Pancreas (tissue), 10 donors: ENCODE measurements around the gene ZNF26. TPM values are rescaled to one million over a fixed set of nuclear protein-coding genes. Genes with fewer than 3 reads are reported as not detected.

ENCODE experiments used
- ATAC-seq, 4 donors: fragments of 200-7000 bp; cut with Tn5 transposase; one replicate each; pipeline versions ENCODE4 v1.8.0 to v1.9.1; 2020; ENCODE audit warnings: mild to moderate bottlenecking in 4 of 4, moderate library complexity in 4 of 4
- DNase-seq, 6 donors: peaks; one replicate each; pipeline ENCODE4 v3.0.0-alpha.2; 2020
- FAIRE-seq: peaks from 2 replicates; lab custom pipeline; 2012; peaks lifted over from hg19 to GRCh38; lab: Jason Lieb, UNC
- H3K27ac ChIP-seq, 4 donors: fragments of 200-600 bp; sonication (generic); 1 replicate in 3 of 4; 2 replicates in 1 of 4; pipeline versions ENCODE4 v1.5.0 to v1.8.0; 2020
- H3K27me3 ChIP-seq, 4 donors: fragments of 200-600 bp; one replicate each; pipeline ENCODE4 v1.8.0; 2021
- H3K36me3 ChIP-seq, 3 donors: fragments of 200-600 bp; sonication (generic) in 1 of 3; one replicate each; pipeline versions ENCODE4 v1.5.0 to v1.8.0; 2020 to 2021
- H3K4me1 ChIP-seq, 3 donors: fragments of 200-600 bp; one replicate each; pipeline ENCODE4 v1.8.0; 2021
- H3K4me3 ChIP-seq, 4 donors: fragments of 200-600 bp; sonication (generic) in 2 of 4; one replicate each; pipeline versions ENCODE4 v1.5.0 to v1.8.0; 2020 to 2021
- H3K9me3 ChIP-seq, 4 donors: fragments of 200-600 bp; one replicate each; pipeline ENCODE4 v1.8.0; 2021
- CTCF ChIP-seq, 4 donors: fragments of 200-600 bp; sonication (generic) in 3 of 4; IDR thresholded peaks; one replicate each; pipeline versions ENCODE4 v1.5.0 to v1.8.0; 2021; ENCODE audit warnings: antibody characterized with exemption in 4 of 4
- WGBS, 2 donors: extraction: QIAGEN DNeasy Blood & Tissue Kit; methylation state at CpG; one replicate each; pipeline ENCODE4 v1.1.7; 2013; 5-methylcytosine and 5-hydroxymethylcytosine counted together
- intact Hi-C, 3 donors: fragments of 100-400 bp; cut with DNase I; formaldehyde crosslinking; loops; one replicate each; pipeline versions ENCODE4 v1.11.1 to v1.14.2; 2022
- polyA plus RNA-seq, 2 donors: library from polyadenylated mRNA; stranded (reverse); fragments of 200-250 nt; gene quantifications; one replicate each; pipeline ENCODE4 v1.2.3, GENCODE V29; 2013
- total RNA-seq, 6 donors: library from RNA; stranded (reverse); fragmentation: NEBNext Ultra II Directional in 4 of 6; extraction: Animal tissue kit (Norgen Biotek cat#: 25700) in 4 of 6; gene quantifications; one replicate each; pipeline versions ENCODE4 v1.2.1 to v1.2.4, GENCODE V29; 2021 to 2023
- donor health status: healthy with polysubstance abuse.
- donor health status: DM: no; HTN: no; CAD: no; lungs with moderate emphysema.
- donor health status: DM: no; HTN: no; CAD: no.
- donor health status: control.
- donor health status: control.
- donor health status: Bipolar disorder and iron deficiency.
- donor health status: DM: yes; HTN: yes; CAD: no.
- donor health status: DM: no; HTN: no; CAD: no.
- donor health status: DM: no; HTN: no; CAD: no.
- donor health status: DM: yes; HTN: yes; CAD: no.

ZNF26 gene
- total and polyA plus RNA-seq, 8 donors = 4.8 to 7.9 (median 6.0) TPM

- WGBS, 2 donors = 46 to 51% methylated on average over 1 of the region's 1 CpG
- no peak for FAIRE-seq
- Histone ChIP-seq H3K36me3 (peaks cover 0 to 6% (median 0%) of the 10 kb centered on the region in 3 donors), H3K27me3 (no peaks in the 10 kb centered on the region), H3K4me3 (no peak overlapping the region), H3K27ac (no peak overlapping the region), H3K9me3 (peaks cover 0 to 9% (median 0%) of the 10 kb centered on the region in 4 donors), H3K4me1 (no peaks in the 10 kb centered on the region)
- no peak for DNase-seq
- intact Hi-C loops = no loop called here
- no peak for ATAC-seq
- TF ChIP-seq CTCF (IDR thresholded peaks at IDR 0.05) = no peak
Observed at GRCh38 chr12:132998741-132999140, 12.6 kb downstream of the ZNF26 start.

GRCh38 chr12:133010657-133011297, 24.6 kb downstream of the ZNF26 start:
- ATAC-seq (no peak), DNase-seq (no peak), FAIRE-seq (no peak)
- Histone ChIP-seq H3K27ac (no peak overlapping the region), H3K36me3 (peaks cover 28 to 45% (median 31%) of the 10 kb centered on the region in 3 donors), H3K9me3 (peaks cover 0 to 10% (median 6%) of the 10 kb centered on the region in 4 donors), H3K4me3 (no peak overlapping the region), H3K27me3 (no peaks in the 10 kb centered on the region), H3K4me1 (no peaks in the 10 kb centered on the region)
- intact Hi-C loops = no loop called here
- WGBS, 2 donors = 87 to 97% methylated on average over 6 of the region's 6 CpGs
- no peak for TF ChIP-seq CTCF (IDR thresholded peaks at IDR 0.05)

- no peaks in the 10 kb centered on the region for H3K9me3 ChIP-seq
- WGBS, 2 donors = 77 to 94% methylated on average over 2 of the region's 2 CpGs
- no peaks in the 10 kb centered on the region for H3K27me3 ChIP-seq
- FAIRE-seq (no peak), DNase-seq (no peak), ATAC-seq (no peak)
- no peaks in the 10 kb centered on the region for H3K36me3 ChIP-seq
- intact Hi-C loops = no loop called here
- TF ChIP-seq CTCF (IDR thresholded peaks at IDR 0.05) = no peak
- H3K4me3 ChIP-seq = no peak overlapping the region
- no peak overlapping the region for H3K27ac ChIP-seq
- no peaks in the 10 kb centered on the region for H3K4me1 ChIP-seq
Observed at GRCh38 chr12:133023566-133023965, 37.4 kb downstream of the ZNF26 start.

- FAIRE-seq (no peak), DNase-seq (no peak), ATAC-seq (no peak)
- 88 to 95% methylated on average over 7 of the region's 7 CpGs for WGBS, 2 donors
- intact Hi-C loops = no loop called here
- Histone ChIP-seq H3K36me3 (no peaks in the 10 kb centered on the region), H3K9me3 (no peaks in the 10 kb centered on the region), H3K4me1 (no peaks in the 10 kb centered on the region), H3K27me3 (no peaks in the 10 kb centered on the region), H3K4me3 (no peak overlapping the region), H3K27ac (no peak overlapping the region)
- TF ChIP-seq CTCF (IDR thresholded peaks at IDR 0.05) = no peak
Observed at GRCh38 chr12:133026996-133027395, 40.8 kb downstream of the ZNF26 start.
